SKM-1 treated with dmso at 0.1 percent for 144 hours (cell line): ENCODE results near the gene ZSCAN5B.
"Not testable (repeated sequence)": the region's sequence is repeated elsewhere in the genome, so short reads cannot be mapped to it uniquely, and the experiment has no call there.

Experiments used
- DNase-seq: peaks from one replicate; lab custom pipeline; 2025; ENCODE audit not compliant: unreplicated experiment; lab: John Stamatoyannopoulos, UW

ZSCAN5B gene, protein sequence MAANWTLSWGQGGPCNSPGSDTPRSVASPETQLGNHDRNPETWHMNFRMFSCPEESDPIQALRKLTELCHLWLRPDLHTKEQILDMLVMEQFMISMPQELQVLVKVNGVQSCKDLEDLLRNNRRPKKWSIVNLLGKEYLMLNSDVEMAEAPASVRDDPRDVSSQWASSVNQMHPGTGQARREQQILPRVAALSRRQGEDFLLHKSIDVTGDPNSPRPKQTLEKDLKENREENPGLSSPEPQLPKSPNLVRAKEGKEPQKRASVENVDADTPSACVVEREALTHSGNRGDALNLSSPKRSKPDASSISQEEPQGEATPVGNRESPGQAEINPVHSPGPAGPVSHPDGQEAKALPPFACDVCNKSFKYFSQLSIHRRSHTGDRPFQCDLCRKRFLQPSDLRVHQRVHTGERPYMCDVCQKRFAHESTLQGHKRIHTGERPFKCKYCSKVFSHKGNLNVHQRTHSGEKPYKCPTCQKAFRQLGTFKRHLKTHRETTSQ

DNA sequence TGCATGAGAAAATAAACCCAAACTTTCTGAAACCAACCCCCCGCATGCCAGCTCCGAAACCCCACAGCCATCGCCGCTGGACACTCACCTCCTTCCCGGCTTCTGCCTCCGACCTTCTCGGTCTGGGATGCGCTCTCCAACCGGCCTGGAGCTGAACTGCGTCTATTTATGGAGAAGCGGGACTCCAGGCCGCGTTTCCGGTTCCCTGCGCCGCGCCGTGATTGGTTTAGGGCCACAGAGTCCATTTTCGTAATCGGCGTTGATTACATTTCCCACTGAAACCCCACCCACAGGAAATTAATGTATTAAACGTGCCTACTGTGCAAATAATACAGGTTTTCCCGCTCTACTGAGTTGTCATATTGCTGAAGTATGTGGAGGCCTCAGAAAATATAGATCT, at the start of gene ZSCAN5B:
TSS of gene ZSCAN5B (minus strand) at position 138 of the 400 bp plus-strand sequence. CDS start 4,731 bp downstream, outside the sequence.
- not testable (repeated sequence) for DNase-seq

DNA sequence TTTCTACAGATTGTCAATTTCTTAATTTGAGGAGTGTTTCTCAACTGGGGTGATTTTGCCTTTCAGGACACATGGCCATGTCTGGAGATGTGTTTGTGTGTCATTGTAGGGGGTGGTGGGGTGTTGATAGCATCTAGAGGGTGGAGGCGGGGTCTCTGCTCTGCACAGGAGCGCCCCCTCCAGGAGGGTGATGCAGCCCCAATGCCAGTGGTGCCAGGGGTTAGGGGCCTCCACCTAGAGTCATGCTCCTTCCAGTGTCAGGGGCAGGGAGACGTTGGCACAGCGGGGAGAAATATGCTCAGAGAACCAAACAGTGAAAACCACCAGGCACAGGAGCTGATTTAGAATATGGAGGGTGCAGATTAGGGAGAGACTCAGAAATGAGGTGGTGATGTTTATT, 48.2 kb upstream of the ZSCAN5B start:
- not testable (repeated sequence) for DNase-seq

DNA sequence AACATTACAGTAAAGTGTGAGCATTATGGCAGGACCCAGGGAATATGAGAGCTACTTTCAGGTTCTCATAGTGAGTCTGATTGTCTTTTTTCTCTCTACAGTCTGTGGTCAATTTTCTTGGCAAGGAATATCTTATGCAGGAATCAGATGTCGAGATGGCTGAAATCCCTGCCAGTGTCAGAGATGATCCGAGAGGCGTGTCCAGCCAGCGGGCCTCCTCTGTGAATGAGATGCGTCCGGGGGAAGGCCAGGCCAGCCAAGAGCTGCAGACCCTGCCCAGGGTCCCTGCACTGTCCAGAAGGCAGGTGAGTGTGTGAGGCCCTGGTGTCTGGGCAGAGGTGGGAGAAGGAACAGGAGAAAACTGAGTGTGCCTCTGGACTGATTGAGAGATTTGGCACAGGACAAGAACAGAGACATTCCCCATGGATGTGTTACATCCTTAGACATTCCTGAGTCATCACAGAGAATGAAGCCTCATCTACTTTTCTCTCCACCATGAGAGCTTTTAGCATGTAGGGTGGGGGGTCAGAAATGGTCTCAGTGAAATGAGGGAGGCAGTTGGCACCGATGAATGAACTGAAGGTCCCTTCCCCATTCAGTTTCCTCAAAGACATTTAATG, 47.6 kb upstream of the ZSCAN5B start:
- DNase-seq: no peak

DNA sequence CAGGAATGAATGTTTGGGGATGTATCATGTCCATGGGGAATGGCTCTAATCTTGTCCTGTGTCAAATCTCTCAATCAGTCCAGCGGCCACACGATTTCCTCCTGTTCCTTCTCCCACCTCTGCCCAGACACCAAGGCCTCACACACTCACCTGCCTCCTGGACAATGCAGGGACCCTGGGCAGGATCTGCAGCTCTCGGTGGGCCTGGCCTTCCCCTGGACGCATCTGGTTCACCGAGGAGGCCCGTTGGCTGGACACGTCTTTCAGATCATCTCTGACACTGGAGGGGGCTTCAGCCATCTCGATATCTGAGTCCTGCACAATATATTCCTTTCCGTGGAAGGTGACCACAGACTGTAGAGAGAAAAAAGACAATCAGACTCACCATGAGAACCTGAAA, 25.9 kb upstream of the ZSCAN5B start:
- no peak for DNase-seq

DNA sequence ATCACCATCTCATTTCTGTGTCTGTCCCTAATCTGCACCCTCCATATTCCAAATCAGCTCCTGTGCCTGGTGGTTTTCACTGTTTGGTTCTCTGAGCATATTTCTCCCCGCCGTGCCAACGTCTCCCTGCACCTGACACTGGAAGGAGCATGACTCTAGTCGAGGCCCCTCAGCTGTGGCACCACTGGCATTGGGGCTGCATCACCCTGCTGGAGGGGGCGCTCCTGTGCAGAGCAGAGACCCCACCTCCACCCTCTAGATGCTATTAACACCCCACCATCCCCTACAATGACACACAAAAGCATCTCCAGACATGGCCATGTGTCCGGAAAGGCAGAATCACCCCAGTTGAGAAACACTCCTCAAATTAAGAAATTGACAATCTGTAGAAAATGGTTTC, 25.3 kb upstream of the ZSCAN5B start:
- no peak for DNase-seq

DNA sequence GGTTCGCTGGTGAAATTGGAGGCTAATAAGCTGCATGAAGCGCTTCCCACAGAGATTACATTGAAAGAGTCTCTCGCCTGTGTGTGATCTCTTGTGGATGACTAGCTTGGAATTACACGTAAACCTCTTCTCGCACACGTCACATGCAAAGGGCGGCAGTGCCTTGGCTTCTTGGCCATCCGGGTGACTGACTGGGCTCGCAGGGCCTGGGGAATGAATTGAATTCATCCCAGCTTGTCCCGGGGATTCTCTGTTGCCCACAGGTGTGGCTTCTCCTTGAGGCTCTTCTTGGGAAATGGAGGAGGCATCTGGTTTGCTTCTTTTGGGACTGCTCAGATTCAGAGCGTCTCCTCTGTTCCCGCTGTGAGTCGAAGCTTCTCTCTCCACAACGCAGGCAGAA, 24.3 kb upstream of the ZSCAN5B start:
- no peak for DNase-seq

DNA sequence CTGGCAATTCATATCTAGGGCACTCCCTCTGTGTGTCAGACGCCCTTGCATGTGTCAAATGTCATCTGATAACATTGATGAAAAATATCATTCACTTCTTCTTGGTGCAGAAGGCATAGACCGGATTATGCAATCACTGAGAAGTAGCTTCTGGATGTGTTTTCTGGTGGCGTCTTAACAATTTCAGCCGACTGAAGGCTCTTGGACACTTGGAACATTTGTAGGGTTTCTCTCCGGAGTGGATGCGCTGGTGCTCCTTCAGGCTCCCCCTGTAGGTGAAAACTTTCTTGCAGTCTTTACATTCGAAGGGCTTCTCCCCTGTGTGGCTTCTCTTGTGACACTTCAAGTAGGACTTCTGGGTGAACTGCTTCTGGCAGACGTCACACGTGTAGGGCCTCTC, 23.9 kb upstream of the ZSCAN5B start:
- not testable (repeated sequence) for DNase-seq

DNA sequence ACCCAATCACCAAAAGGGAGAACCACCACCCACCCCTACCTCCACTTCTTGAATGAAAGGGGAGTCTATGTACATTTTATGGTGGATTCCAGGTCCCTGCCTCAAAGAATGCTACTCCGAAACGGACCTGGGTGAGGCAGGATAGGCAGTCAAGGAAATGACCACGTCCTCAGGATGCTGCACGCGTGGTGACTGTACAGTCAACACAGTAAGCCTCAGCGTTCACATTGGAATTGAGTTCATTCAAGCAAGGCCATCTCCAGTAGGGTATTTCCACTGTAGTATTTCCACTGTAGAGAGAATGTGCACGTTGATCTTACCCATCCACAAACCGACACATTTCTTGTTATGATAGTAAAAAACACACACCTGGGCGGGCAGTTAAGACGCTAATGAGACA, 21.4 kb upstream of the ZSCAN5B start:
- no peak for DNase-seq

DNA sequence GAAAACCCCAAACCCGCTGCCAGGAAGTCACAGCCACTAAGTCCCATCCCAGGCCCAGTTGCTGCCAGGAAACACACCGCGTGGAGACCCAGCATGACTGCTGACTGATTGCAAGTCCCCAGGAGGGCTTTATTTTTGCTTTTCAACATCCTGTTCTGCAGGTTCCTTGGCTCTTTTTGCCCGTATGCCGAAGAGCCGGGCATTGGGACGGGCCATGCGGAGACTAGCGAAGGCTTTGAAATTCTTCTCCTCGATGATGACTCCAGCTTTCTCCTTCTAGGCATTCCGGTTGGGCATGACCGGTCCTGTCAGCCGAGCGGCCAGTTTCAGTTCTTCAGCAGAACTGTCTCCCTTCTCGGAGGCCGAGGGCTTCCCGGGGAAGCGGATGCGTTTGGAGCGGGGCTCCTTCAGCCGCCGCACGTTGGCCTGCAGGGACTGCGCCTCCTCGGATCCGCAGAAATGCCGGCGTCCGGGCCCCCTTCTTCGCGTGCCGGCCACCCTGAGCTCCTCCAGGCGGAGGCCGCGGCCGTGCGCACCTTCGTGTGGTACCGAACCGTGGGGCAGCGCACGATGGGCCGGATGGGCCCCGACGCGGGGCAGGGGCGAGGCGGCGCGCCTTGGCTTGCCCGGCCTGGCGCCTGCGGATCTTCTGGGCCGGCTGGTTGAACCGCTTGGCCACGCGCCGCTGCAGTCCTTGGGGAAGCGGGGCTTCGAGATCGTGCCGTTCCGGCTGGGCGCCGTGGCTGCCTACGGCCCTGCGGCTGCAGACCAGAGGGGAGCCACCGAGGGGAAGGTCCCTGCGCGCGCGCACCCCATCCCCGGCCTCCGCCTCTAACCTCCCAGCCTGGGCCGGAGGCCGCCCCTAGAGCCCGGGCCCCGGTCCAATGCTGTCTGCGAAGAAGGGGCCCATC, 19.7 kb upstream of the ZSCAN5B start:
- DNase-seq: no peak

DNA sequence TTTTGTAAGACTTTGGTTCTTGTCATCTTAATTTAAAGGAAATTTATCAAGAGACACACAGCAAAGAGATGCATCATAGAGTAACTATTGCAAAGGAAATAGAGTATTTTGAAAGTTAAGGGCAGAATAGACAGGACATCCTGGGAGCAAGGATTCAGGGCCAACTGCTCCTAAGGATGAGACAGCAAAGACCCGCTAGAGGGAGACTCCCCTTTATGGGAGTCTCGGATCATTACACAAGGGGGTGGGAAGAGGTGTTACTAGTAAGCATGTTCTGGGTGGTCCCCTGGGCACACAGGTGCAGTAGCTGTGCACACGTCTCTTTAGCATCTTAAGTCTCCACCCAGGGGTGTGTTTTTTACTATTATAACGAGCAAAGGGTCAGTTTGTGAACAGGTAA, 14.1 kb upstream of the ZSCAN5B start:
- no peak for DNase-seq

DNA sequence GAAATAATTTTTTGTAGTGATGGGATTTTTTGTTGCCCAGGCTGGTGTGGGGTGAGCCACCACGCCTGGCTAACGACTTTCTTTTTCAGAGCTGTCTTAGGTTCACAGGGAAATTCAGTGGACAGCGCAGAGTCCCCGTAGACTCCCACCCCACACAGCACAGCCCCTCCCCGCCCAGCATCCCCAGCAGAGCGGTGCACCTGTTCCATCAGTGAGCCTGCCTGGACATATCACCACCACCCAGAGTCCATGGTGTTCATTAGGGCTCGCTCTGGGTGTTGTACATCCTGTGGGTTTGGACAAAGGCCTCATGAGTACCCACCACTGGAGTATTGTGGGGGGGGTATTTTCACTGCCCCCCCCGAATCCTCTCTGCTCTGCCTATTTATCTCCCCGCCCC, 12.5 kb upstream of the ZSCAN5B start:
- not testable (repeated sequence) for DNase-seq

DNA sequence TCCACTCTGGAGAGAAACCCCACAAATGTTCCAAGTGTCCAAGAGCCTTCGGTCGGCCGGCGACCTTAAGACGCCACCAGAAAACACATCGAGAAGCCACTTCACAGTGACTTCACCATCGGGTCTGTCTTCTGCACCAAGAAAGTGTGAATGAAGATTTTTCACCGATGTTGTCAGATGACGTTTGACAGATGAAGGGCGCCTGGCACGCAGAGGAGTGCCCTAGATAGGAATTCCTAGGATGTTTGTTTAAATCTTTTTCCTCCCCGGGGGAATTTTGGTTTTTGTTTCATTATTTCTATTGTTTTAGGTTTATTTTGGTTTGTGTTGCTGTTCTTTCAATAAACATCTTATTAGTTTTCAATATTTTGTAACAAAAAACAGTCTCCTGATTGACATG, 11.5 kb upstream of the ZSCAN5B start:
- DNase-seq: no peak

DNA sequence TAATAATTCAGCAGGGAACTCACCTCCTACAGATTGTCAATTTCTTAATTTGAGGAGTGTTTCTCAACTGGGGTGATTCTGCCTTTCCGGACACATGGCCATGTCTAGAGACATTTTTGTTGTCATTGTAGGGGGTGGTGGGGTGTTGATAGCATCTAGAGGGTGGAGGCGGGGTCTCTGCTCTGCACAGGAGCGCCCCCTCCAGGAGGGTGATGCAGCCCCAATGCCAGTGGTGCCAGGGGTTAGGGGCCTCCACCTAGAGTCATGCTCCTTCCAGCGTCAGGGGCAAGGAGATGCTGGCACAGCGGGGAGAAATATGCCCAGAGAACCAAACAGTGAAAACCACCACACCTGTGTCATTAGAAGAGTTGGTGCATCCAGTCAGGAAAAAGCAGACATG, 10.0 kb upstream of the ZSCAN5B start:
- not testable (repeated sequence) for DNase-seq

DNA sequence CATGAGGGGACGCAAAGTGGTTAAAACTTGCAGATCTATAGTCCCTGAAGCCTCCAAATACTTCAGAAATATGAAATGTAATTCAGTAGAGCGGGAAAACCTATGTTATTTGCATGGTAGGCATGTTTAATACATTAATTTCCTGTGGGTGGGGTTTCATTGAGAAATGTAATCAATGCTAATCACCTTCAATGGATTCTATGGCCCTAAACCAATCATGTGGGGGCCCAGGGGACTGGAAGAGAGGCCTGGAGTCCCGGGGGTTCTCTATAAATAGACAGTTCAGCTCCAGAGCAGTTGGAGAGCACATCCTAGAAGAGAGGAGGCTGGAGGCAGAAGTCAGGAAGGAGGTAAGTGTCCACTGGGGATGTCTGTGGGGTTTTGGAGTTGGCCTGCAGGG, 4.4 kb upstream of the ZSCAN5B start, which contains the start of gene ZSCAN5C:
TSS of gene ZSCAN5C (plus strand) at position 301 of the 400 bp plus-strand sequence. CDS start 3,641 bp downstream, outside the sequence.
- no peak for DNase-seq

DNA sequence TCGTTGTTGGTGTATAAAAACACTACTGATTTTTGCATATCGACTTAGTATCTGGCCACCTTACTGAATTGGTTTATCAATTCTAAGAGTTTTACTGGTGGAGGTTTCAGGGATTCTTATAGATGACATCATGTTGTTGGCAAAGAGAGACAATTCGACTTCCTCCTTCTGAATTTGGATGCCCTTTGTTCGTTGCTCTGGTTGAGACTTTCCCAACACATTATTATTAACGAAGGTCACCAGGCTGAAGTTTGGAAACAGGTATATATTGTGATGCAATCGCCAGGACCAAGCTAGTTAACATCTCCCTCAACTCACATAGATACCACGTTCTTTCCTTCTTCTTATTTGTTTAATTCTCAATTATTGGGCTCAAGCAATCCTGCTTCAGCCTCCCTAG, 2.1 kb upstream of the ZSCAN5B start:
- no peak for DNase-seq

DNA sequence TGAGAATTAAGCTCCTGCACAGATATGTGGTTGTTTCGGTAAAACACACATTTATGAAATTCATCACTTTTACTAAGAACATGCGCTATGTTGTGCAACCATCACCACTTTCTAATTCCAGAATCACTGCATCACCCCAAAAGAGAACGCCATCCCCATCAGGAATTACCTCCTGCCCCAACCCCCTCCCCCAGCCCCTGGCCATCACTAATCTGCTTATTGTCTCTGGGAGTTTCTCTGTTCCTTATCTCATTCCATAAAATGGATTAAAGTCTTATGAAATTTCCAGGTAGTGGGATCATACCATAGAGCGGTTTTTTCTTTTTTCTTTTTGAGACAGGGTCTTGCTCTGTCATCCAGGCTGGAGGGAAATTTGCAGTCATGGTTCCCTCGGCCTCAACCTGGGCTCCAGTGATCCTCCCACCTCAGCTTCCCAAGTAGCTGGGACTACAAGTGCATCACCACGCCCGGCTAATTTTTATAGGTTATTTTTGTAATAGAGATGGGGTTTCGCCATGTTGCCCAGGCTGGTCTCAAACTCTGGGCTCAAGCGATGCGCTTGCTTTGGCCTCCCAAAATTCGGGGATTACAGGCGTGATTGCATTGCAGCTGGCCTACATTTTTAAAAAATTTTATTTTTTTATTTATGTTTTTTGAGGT, 3.5 kb downstream of the ZSCAN5B start:
- DNase-seq: no peak

DNA sequence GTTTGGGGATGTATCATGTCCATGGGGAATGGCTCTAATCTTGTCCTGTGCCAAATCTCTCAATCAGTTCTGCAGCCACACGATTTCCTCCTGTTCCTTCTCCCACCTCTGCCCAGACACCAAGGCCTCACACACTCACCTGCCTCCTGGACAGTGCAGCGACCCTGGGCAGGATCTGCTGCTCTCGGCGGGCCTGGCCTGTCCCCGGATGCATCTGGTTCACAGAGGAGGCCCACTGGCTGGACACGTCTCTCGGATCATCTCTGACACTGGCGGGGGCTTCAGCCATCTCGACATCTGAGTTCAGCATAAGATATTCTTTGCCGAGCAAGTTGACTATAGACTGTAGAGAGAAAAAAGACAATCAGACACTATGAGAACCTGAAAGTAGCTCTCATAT, 5.9 kb downstream of the ZSCAN5B start:
- no peak for DNase-seq

DNA sequence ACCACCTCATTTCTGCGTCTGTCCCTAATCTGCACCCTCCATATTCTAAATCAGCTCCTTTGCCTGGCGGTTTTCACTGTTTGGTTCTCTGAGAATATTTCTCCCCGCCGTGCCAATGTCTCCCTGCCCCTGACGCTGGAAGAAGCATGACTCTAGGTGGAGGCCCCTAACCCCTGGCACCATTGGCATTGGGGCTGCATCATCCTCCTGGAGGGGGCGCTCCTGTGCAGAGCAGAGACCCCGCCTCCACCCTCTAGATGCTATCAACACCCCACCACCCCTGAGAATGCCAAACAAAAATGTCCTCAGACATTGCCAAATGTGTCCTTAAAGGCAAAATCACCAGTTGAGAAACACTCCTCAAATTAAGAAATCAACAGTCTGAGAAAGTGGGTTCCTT, 6.5 kb downstream of the ZSCAN5B start:
- no peak for DNase-seq

DNA sequence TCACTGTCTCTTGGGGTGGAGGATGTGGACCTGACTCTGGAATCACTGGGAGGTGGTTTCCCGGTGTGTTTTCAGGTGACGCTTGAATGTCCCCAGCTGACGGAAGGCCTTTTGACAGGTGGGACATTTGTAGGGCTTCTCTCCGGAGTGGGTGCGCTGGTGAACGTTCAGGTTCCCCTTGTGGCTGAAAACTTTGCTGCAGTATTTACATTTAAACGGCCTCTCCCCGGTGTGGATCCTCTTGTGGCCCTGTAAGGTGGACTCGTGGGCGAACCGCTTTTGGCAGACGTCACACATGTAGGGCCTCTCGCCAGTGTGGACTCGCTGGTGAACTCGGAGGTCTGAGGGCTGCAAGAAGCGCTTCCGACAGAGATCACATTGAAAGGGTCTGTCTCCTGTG, 7.8 kb downstream of the ZSCAN5B start:
- no peak for DNase-seq

DNA sequence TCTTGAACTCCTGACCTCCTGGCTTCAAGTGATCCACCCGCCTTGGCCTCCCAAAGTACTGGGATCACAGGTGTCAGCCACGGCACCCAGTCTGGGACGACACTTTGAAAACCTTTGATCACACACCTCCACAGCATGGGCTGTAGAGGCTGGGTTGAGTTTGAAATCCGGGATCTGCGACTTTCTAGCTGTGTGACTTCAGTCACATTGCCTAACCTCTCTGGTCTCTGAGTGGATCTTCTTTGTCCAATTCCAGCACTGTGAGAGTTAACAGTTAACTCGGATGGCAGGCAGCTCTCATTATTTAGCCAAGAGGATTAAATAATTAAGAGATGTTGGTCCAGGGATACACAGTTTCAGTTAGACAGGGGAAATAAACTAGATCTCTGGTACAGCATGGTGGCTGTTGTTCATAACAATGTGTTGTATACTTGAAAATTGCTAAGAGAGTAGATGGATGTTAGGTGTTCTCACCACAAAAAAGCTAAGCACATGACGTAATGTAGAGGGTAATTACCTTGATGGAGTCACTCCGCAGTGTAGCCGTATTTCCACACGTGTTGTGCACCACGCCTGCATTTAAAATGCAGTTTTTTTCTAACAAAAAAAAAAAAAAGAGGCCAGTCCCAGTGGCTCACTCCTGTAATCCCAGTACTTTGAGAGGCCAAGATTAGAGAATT, 19.9 kb downstream of the ZSCAN5B start:
- no peak for DNase-seq
